ENCODE data around the gene COMMD3. TPM values are rescaled to one million over a fixed set of nuclear protein-coding genes. Genes with fewer than 3 reads are reported as not detected.

COMMD3 gene
- total RNA-seq, 1 donor, result 53.9 TPM

- Histone ChIP-seq H2AFZ (ENCODE audit: low read length) (no peak overlapping the region), H3K4me3 (ENCODE audit: insufficient read depth, low read length) (no peak overlapping the region), H3K4me1 (ENCODE audit: insufficient read depth, low read length) (no peaks in the 10 kb centered on the region), H3K9me3 (ENCODE audit: low read depth, low read length) (no peaks in the 10 kb centered on the region), H3K36me3 (ENCODE audit: insufficient read depth, low read length) (peaks cover 27% of the 10 kb centered on the region), H4K20me1 (ENCODE audit: insufficient read depth, low read length) (no peaks in the 10 kb centered on the region), H3K27me3 (ENCODE audit: insufficient read depth, low read length) (peaks cover 37% of the 10 kb centered on the region), H3K79me2 (ENCODE audit: insufficient read depth, low read length) (no peaks in the 10 kb centered on the region), H3K4me2 (ENCODE audit: insufficient read depth, low read length) (no peak overlapping the region), H3K27ac (ENCODE audit: low read depth, low read length) (no peak overlapping the region)
- no peak for TF ChIP-seq CTCF (IDR thresholded peaks at IDR 0.05; ENCODE audit: extremely low read depth, low read depth, low read length)
- DNase-seq (ENCODE audit: insufficient read length, low spot score, missing footprints), result no peak
These were observed 16.0 kb downstream of the COMMD3 start for GRCh38 chr10:22332116-22332692.

- no peak for DNase-seq (ENCODE audit: insufficient read length, low spot score, missing footprints)
- Histone ChIP-seq H3K36me3 (ENCODE audit: insufficient read depth, low read length) (peaks cover 18% of the 10 kb centered on the region), H3K4me1 (ENCODE audit: insufficient read depth, low read length) (no peaks in the 10 kb centered on the region), H4K20me1 (ENCODE audit: insufficient read depth, low read length) (no peaks in the 10 kb centered on the region), H3K27me3 (ENCODE audit: insufficient read depth, low read length) (peaks cover 49% of the 10 kb centered on the region), H2AFZ (ENCODE audit: low read length) (no peak overlapping the region), H3K9me3 (ENCODE audit: low read depth, low read length) (no peaks in the 10 kb centered on the region), H3K4me2 (ENCODE audit: insufficient read depth, low read length) (no peak overlapping the region), H3K27ac (ENCODE audit: low read depth, low read length) (no peak overlapping the region), H3K79me2 (ENCODE audit: insufficient read depth, low read length) (no peaks in the 10 kb centered on the region), H3K4me3 (ENCODE audit: insufficient read depth, low read length) (no peak overlapping the region)
- no peak for TF ChIP-seq CTCF (IDR thresholded peaks at IDR 0.05; ENCODE audit: extremely low read depth, low read depth, low read length)
These were observed 17.2 kb downstream of the COMMD3 start for GRCh38 chr10:22333167-22333974.

- no peak for TF ChIP-seq CTCF (IDR thresholded peaks at IDR 0.05; ENCODE audit: extremely low read depth, low read depth, low read length)
- Histone ChIP-seq H3K4me2 (ENCODE audit: insufficient read depth, low read length) (no peak overlapping the region), H2AFZ (ENCODE audit: low read length) (no peak overlapping the region), H4K20me1 (ENCODE audit: insufficient read depth, low read length) (no peaks in the 10 kb centered on the region), H3K27ac (ENCODE audit: low read depth, low read length) (no peak overlapping the region), H3K79me2 (ENCODE audit: insufficient read depth, low read length) (no peaks in the 10 kb centered on the region), H3K27me3 (ENCODE audit: insufficient read depth, low read length) (peaks cover 55% of the 10 kb centered on the region), H3K4me3 (ENCODE audit: insufficient read depth, low read length) (no peak overlapping the region), H3K9me3 (ENCODE audit: low read depth, low read length) (no peaks in the 10 kb centered on the region), H3K36me3 (ENCODE audit: insufficient read depth, low read length) (peaks cover 13% of the 10 kb centered on the region), H3K4me1 (ENCODE audit: insufficient read depth, low read length) (no peaks in the 10 kb centered on the region)
- no peak for DNase-seq (ENCODE audit: insufficient read length, low spot score, missing footprints)
These were observed 17.7 kb downstream of the COMMD3 start for GRCh38 chr10:22333975-22334282.

- peaks cover 61% of the 10 kb centered on the region for H3K27me3 ChIP-seq (ENCODE audit: insufficient read depth, low read length)
- H3K9me3 ChIP-seq (ENCODE audit: low read depth, low read length), result no peaks in the 10 kb centered on the region
- TF ChIP-seq CTCF (IDR thresholded peaks at IDR 0.05; ENCODE audit: extremely low read depth, low read depth, low read length), result no peak
These were observed 18.4 kb downstream of the COMMD3 start for GRCh38 chr10:22334414-22335172.

More at GRCh38 chr10:22334414-22335172, 18.4 kb downstream of the COMMD3 start:
- H3K4me2 ChIP-seq (ENCODE audit: insufficient read depth, low read length), result peak overlapping the region; percentile 83
- H3K79me2 ChIP-seq (ENCODE audit: insufficient read depth, low read length), result no peaks in the 10 kb centered on the region
- no peak overlapping the region for H3K27ac ChIP-seq (ENCODE audit: low read depth, low read length)
- peaks cover 6% of the 10 kb centered on the region for H3K36me3 ChIP-seq (ENCODE audit: insufficient read depth, low read length)
- H3K4me1 ChIP-seq (ENCODE audit: insufficient read depth, low read length), result no peaks in the 10 kb centered on the region
- H3K4me3 ChIP-seq (ENCODE audit: insufficient read depth, low read length), result peak overlapping the region; percentile 71
- no peaks in the 10 kb centered on the region for H4K20me1 ChIP-seq (ENCODE audit: insufficient read depth, low read length)
- peak overlapping the region; percentile 92 for H2AFZ ChIP-seq (ENCODE audit: low read length)
- peak; percentile 81 for DNase-seq (ENCODE audit: insufficient read length, low spot score, missing footprints)

Measured in osteoblast (primary cell).